GM21423 (cell line): ENCODE measurements around the gene HMGCS1.
"Not testable (repeated sequence)": the region's sequence is repeated elsewhere in the genome, so short reads cannot be mapped to it uniquely, and the experiment has no call there.

Source experiments
- ATAC-seq: cut with Tn5 transposase; IDR thresholded peaks from one replicate; pipeline ENCODE4 v1.9.1; 2021; ENCODE audit warnings: mild to moderate bottlenecking, moderate library complexity; ENCODE audit not compliant: unreplicated experiment

HMGCS1 gene

DNA sequence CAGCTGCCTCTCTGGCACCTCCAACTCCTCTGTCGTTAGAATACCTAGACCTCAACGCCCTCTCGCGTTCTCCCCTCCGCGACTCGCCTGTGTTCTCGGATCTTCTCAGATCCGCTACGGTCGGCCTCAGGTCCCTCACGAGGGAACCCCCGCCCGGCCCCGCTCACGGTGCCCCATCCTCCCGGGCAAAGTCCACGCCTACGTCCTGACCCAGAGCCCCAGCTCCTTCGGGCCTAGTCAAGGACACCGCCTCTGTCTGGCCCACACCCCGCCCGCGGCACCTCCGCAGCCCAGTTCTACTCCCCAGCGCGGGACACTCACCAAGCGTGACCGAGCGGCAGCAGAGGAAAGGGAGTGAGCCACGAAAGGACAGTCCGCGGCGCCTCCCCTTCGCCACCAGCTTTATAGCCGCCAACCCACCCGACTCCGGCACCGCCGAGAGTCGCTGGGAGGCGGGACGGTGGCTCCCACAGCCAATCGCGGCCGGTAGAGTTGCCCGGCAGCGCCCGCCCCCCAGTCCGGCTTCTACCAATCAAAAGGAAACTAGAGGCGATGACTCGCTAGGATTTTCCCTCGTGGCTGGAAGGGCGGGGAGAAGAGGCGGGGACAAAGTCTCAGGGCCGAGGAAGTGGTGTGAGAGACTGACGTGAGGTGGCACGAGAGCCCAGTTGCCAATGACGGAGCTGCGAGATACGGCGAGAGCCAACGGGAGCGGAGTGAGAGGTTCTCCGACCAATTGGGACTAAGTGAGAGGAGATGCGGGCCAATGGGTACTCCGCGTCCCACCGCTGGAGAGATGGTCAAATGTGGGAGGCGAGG is at the start of gene HMGCS1:
Gene HMGCS1, minus strand, starts transcription at position 378 of the 819 bp plus-strand sequence. CDS start 14,447 bp downstream, outside the sequence.
- peak; percentile 91 for ATAC-seq

GRCh38 chr5:43358726-43359125 is 45.5 kb upstream of the HMGCS1 start:
- no peak for ATAC-seq

DNA sequence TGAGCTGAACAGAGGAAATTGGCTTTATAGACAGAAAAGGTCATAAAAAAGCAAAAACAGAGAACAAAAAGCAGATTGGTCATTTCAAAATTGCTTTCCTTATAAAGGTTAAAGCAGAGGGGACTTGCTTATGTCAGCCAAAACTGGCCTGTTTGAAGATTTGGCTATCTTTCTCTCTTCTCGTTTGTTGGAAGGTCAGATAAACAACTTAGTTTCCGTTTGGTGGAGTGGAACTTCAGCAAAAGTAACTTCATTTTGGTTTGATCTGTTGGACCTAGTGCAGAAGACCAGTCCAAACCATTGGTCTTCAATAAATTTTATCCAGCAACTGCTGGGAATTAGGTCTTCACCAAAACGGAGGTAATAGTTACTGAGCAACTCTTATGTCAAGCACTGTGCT is 45.1 kb upstream of the HMGCS1 start:
- no peak for ATAC-seq

DNA sequence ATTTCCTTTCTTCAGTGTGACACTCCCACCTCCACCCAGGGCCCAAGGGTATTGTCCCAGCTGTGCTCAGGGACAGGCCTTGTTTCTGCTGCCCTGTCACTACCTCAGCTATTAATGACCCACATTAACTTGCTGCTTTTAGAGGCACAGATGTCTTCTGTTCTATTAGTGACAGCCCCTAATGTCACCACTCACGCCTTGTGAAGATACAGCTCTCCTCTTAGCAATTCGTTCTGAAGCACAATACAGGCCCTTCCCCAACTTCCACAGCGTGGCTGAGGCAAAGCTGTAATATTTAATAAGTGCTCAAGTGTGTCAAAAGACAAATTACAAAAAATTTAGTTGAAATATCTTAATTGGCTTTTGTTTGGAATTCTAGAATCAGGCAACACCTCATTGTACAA is 44.7 kb upstream of the HMGCS1 start:
- ATAC-seq, result no peak

DNA sequence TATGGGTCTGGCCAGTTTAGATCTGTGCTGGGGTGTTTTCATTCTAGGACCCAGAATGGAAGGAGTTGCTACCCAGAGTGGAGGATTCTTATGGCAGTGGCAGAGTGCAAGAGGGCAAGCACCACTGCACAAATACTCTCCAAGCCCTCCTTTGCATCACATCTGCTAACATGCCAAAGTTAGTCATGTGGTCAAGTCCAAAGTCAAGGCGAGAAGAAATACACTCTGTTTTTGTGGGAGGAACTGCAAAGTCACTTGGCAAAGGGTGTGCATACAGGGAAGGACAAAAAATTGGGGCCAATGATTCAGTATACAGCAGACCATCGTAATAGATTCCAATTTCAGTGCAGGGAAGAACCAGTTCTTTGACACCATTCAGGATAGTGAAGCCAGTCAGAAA is 43.9 kb upstream of the HMGCS1 start:
- ATAC-seq, result no peak

DNA sequence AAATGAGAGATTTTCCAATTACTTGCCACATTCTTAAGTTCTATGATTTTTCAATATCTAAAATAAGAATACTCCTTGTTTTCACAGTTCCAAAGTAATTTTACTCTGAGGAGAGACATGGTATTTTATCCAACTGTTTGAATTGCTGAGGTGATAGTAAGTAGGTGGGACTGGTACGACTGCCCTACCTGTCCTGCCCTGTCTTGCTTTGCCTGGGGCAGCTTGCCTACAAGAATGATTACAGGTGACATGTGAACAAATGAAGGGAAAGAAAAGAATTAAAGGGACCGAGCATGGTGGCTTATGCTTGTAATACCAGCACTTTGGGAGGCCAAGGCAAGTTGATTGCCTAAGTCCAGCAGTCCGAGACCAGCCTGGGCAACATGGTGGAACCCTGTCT is 41.6 kb upstream of the HMGCS1 start:
- ATAC-seq, result no peak

DNA sequence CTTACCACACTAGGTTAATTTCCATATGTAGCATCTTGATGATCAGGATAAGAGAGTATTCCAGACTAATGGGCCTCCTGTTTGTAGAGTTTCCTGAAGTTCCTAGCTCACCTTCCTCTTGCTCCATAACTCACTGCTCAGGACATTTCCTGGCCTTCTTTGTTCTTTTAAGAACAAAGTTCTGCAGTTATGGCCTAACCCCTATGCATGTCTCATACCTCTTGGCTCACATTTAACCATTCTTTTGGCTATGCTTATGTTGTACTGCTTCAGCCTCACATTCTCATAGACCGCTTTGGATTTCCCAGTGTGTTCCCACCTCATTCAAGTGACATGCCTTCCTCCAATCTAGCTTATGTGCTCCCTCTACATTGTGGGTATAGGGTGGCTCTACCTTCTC is 40.5 kb upstream of the HMGCS1 start:
- ATAC-seq, result no peak

DNA sequence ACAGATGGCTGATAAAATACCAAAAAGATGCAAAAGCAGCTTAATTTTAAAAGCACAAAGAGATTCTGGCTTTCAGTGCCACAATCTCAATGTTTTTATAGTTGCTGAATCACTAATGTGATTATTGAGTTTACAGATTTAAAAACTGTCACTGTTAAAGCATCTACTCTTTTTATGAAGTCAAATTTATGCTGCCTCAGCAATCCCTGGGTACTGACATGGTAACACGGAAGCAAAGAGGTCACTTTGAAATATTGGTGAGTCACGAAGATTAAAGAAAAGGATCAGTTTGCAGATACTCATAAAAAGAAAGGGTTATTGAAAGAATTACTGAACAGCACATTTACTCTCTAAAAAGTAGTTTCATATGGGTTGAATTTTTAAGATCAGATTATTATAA is 39.7 kb upstream of the HMGCS1 start:
- ATAC-seq, result no peak

DNA sequence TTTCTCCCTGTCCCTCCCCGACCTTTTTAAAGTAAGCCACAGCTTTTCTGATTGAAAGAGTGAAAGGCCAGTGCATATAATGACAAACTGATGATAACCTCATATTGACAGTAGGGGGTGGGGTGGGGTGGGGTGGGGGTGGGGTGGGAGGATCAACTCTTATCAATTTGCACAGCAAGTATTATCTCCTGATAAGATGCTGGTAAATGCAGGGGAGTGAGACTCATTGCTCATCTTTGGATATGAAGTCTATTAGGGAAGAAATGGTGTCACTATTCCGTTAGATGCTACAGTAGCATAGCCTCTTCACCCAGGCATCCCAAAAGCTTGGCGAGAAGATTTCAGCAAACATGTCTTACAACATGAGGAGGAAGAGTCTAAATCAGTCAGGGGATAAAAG is 38.9 kb upstream of the HMGCS1 start:
- ATAC-seq, result no peak

DNA sequence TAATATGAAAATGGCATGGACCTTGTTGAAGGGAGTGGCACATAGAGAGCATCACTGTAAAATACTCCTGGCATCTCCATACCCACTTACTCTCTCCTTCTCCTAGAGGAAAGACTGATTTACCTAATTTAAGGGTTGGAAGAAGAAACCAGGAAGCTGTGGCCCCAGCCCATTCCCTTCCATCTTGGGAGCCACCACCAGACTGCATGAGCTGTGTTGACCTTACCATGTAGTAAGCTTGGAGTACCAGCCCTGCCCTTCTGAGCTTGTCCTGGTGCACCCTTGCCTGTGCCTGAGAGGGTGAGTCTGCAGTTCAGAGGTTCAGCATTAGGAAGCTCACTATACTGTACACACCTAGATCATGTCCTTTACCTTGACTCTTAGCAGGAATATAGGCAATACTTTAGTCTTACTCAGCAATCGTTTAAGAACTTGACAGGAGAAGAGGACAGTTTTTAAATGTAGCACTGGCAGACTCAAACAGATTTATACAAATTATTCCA is 35.7 kb upstream of the HMGCS1 start:
- ATAC-seq, result no peak

GRCh38 chr5:43348207-43348606 is 35.0 kb upstream of the HMGCS1 start:
- ATAC-seq, result no peak

DNA sequence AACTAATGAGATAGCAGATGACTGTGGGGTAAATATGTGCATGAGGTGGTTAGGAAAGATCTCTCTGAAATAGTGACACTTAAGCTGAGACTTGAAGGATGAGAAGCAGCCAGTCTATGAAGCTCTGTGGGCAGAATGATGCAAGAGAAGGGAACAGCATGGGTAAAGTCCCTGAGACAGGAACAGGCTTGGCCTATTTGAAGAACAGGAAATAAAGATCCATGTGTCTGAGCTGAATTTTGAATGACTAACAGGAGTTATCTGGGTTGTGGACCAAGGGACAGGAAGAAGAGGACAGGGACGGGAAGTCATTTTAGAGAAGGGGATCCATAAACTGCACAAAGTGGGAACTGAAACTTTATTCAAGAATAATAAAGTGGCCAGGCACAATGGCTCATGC is 25.6 kb upstream of the HMGCS1 start:
- ATAC-seq, result no peak

DNA sequence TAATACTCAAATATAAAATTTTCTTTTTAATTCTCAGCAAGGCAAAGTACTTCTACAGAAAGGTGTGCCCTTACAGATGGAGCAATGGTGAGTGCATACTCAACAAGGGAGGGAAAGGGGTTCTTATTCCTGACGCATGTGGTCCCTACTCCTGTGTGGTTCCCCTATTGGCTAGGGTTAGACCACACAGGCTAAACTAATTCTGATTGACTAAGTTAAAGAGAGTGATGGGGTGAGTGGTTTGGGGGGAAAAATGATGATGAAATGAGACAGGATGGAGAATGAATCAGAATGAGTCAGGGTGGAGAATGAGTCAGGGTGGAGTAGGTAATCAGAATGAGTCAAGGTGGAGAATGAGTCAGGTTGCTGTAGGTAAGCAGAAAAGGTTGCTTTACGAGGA is 22.9 kb upstream of the HMGCS1 start:
- ATAC-seq, result no peak

DNA sequence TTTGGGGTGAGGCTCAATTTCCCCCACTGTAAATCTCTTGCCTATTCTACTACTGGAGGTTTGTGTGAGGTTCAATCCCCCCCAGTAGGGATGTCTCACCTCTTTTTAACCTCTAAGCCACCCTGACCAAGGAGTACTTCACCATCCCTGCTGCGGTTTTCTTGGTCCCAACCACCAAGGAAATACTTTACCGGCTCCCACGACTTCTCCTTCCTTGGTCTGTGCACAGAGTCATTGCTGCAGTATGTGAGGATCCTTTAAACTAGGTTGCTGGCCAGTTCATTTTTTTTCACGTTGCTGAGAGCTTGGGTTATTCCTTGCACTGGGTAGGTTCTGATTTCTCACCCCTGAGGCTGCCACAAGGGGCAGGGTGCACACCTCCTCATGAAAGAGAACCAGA is 22.5 kb upstream of the HMGCS1 start:
- no peak for ATAC-seq

GRCh38 chr5:43332401-43332800 is 19.2 kb upstream of the HMGCS1 start:
- ATAC-seq, result no peak

- not testable (repeated sequence) for ATAC-seq
These were observed 12.4 kb upstream of the HMGCS1 start for GRCh38 chr5:43325624-43326023.

DNA sequence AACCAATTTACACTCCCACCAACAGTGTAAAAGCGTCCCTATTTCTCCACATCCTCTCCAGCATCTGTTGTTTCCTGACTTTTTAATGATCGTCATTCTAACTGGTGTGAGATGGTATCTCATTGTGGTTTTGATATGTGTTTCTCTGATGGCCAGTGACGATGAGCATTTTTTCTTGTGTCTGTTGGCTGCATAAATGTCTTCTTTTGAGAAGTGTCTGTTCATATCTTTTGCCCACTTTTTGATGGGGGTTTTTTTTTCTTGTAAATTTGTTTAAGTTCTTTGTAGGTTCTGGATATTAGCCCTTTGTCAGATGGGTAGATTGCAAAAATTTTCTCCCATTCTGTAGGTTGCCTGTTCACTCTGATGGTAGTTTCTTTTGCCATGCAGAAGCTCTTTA is 10.3 kb upstream of the HMGCS1 start:
- not testable (repeated sequence) for ATAC-seq

DNA sequence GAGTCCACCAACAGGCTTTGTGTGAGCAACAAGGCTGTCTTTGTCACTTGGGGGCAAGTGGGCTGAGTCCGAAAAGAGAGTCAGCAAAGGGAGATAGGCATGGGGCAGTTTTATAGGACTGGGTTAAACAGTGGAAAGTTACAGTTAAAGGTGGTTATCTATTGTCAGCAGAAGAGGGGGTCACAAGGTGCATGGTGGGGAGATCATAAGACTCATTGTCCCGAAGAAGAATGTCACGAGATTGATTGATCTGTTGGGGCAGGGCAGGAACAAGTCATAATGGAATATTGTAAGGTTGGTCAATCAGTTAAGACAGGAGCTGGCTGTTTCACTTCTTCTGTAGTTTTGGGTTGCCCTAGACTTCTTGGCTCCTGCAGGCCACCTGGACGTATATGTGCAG is 7.6 kb upstream of the HMGCS1 start:
- ATAC-seq, result no peak

DNA sequence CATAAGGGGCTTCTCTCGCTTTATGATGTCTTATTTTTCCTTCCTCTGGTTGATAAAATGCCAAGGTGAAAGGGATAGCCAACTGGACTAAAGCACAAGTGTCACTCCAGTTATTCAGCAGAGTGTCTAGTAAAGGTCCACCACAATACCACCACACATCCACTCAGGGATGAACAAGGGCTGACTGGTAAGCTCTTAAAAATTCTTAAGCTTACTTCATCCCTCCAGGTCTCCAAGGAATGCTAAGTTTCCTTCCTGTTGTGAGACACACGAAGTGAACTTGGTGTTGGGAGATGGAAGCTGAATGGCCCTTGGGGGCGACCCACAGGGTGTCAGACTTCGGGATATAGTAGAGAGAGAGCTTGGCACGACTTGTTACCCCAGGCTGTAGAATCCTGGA is 3.2 kb upstream of the HMGCS1 start:
- ATAC-seq, result no peak

- ATAC-seq, result no peak
These were observed 2.5 kb upstream of the HMGCS1 start for GRCh38 chr5:43315682-43316081.

DNA sequence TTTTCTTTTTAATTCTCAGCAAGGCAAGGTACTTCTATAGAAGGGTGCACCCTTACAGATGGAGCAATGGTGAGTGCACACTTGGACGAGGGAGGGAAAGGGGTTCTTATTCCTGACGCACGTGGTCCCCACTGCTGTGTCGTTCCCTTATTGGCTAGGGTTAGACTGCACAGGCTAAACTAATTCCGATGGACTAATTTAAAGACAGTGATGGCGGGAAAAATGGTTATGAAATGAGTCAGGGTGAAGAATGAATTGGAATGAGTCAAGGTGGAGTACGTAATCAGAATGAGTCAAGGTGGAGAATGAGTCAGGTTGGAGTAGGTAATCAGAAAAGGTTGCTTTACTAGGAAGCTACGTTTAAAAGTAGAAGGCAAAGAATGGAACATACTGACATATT is 2.1 kb upstream of the HMGCS1 start:
- ATAC-seq, result no peak

DNA sequence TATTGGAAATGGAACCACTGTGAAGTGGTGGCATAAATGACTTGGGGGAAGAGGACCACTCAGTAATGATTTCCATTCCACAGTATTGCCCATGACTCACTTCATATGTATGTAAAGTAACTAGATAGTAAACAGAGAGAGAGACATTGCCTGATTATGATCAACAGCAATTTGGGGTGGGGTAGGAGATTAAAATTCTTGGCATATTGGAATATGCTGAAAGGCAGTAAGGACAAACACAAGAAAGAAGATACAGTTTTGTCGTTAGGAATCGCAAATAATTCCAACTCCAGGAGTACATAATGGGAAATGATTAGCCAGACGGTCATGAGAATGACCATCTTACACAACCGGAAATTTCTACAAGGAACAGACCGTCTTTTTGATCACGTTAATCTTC is 1.5 kb upstream of the HMGCS1 start:
- ATAC-seq, result no peak
